HUES6 (cell line): ENCODE data around the gene TMCO4.
A peak's percentile ranks its signal among the peaks of the same experiment; 100 is the strongest.
"Not testable (repeated sequence)": the region's sequence is repeated elsewhere in the genome, so short reads cannot be mapped to it uniquely, and the experiment has no call there.

ENCODE experiments used
- H3K27ac ChIP-seq: 2 replicates; pipeline ENCODE4 v1.7.0; 2013; ENCODE audit warnings: low read depth, mild to moderate bottlenecking, low read length, inconsistent platforms
- H3K27me3 ChIP-seq: 2 replicates; pipeline ENCODE4 v1.6.1; 2013; ENCODE audit warnings: low read length; ENCODE audit not compliant: control insufficient read depth, insufficient read depth
- H3K36me3 ChIP-seq: 2 replicates; pipeline ENCODE4 v1.6.1; 2013; ENCODE audit warnings: low read length; ENCODE audit not compliant: control insufficient read depth, insufficient read depth
- H3K4me1 ChIP-seq: 2 replicates; pipeline ENCODE4 v1.6.1; 2013; ENCODE audit warnings: low read length; ENCODE audit not compliant: control insufficient read depth, insufficient read depth
- H3K4me3 ChIP-seq: 2 replicates; pipeline ENCODE4 v1.5.1; 2013; ENCODE audit warnings: low read depth, low read length
- H3K9ac ChIP-seq: one replicate; pipeline ENCODE4 v1.6.1; 2013; ENCODE audit warnings: mild to moderate bottlenecking, low read length
- H3K9me3 ChIP-seq: 2 replicates; pipeline ENCODE4 v1.6.1; 2013; ENCODE audit warnings: low read depth, low read length; ENCODE audit not compliant: control insufficient read depth, insufficient read depth

Gene TMCO4

GRCh38 chr1:19643602-19644394, 155.9 kb downstream of the TMCO4 start, which contains the start of gene NBL1:
TSS of gene NBL1 (plus strand) at chr1:19644311. CDS start at chr1:19655031, 10,720 bp downstream.
- peaks cover 51% of the 10 kb centered on the region for H3K27me3 ChIP-seq
- H3K36me3 ChIP-seq, result no peaks in the 10 kb centered on the region
- peak within 1 kb of the TSS; percentile 78 for H3K9ac ChIP-seq
- peaks cover 29% of the 10 kb centered on the region for H3K4me1 ChIP-seq
- H3K4me3 ChIP-seq, result peak within 1 kb of the TSS; percentile 95
- no peak within 1 kb of the TSS for H3K27ac ChIP-seq
- H3K9me3 ChIP-seq, result no peaks in the 10 kb centered on the region

- no peak overlapping the region for H3K27ac ChIP-seq
- no peaks in the 10 kb centered on the region for H3K36me3 ChIP-seq
- H3K9me3 ChIP-seq, result no peaks in the 10 kb centered on the region
- H3K4me1 ChIP-seq, result peaks cover 29% of the 10 kb centered on the region
- H3K4me3 ChIP-seq, result peak overlapping the region; percentile 95
- no peak overlapping the region for H3K9ac ChIP-seq
- H3K27me3 ChIP-seq, result peaks cover 51% of the 10 kb centered on the region
Observed at GRCh38 chr1:19643121-19643520, 156.6 kb downstream of the TMCO4 start.

GRCh38 chr1:19640363-19641316, 159.1 kb downstream of the TMCO4 start:
- Histone ChIP-seq H3K4me1 (peaks cover 25% of the 10 kb centered on the region), H3K36me3 (no peaks in the 10 kb centered on the region), H3K27me3 (peaks cover 42% of the 10 kb centered on the region), H3K4me3 (no peak overlapping the region), H3K9ac (no peak overlapping the region), H3K9me3 (no peaks in the 10 kb centered on the region), H3K27ac (no peak overlapping the region)

GRCh38 chr1:19639999-19640362, 159.7 kb downstream of the TMCO4 start:
- Histone ChIP-seq H3K27ac (no peak overlapping the region), H3K4me1 (peaks cover 19% of the 10 kb centered on the region), H3K27me3 (peaks cover 35% of the 10 kb centered on the region), H3K4me3 (no peak overlapping the region), H3K9ac (no peak overlapping the region), H3K9me3 (no peaks in the 10 kb centered on the region), H3K36me3 (no peaks in the 10 kb centered on the region)

GRCh38 chr1:19639228-19639627, 160.5 kb downstream of the TMCO4 start:
- not testable (repeated sequence) for H3K36me3 ChIP-seq, H3K9me3 ChIP-seq, H3K27ac ChIP-seq, H3K9ac ChIP-seq, H3K4me3 ChIP-seq
- Histone ChIP-seq H3K27me3 (peaks cover 29% of the 10 kb centered on the region), H3K4me1 (peaks cover 19% of the 10 kb centered on the region)

- H3K27me3 ChIP-seq, result peaks cover 16% of the 10 kb centered on the region
- H3K9ac ChIP-seq, result no peak overlapping the region
- no peaks in the 10 kb centered on the region for H3K9me3 ChIP-seq
- no peaks in the 10 kb centered on the region for H3K36me3 ChIP-seq
- no peak overlapping the region for H3K27ac ChIP-seq
- H3K4me3 ChIP-seq, result no peak overlapping the region
- peaks cover 12% of the 10 kb centered on the region for H3K4me1 ChIP-seq
Observed at GRCh38 chr1:19637606-19638005, 162.1 kb downstream of the TMCO4 start.

GRCh38 chr1:19636749-19637148, 163.0 kb downstream of the TMCO4 start:
- not testable (repeated sequence) for H3K4me3 ChIP-seq, H3K27ac ChIP-seq, H3K9ac ChIP-seq, H3K9me3 ChIP-seq, H3K27me3 ChIP-seq, H3K36me3 ChIP-seq
- H3K4me1 ChIP-seq, result peaks cover 12% of the 10 kb centered on the region

GRCh38 chr1:19636065-19636464, 163.7 kb downstream of the TMCO4 start:
- Histone ChIP-seq H3K4me1 (peaks cover 12% of the 10 kb centered on the region), H3K27ac (no peak overlapping the region), H3K9me3 (no peaks in the 10 kb centered on the region), H3K36me3 (no peaks in the 10 kb centered on the region), H3K4me3 (no peak overlapping the region), H3K27me3 (peaks cover 4% of the 10 kb centered on the region; the same call in 1 of the 2 replicates), H3K9ac (no peak overlapping the region)

GRCh38 chr1:19635646-19636045, 164.1 kb downstream of the TMCO4 start:
- Histone ChIP-seq H3K9ac (no peak overlapping the region), H3K4me1 (peaks cover 8% of the 10 kb centered on the region), H3K27me3 (no peaks in the 10 kb centered on the region), H3K27ac (no peak overlapping the region), H3K4me3 (no peak overlapping the region), H3K36me3 (no peaks in the 10 kb centered on the region), H3K9me3 (no peaks in the 10 kb centered on the region)

- H3K27me3 ChIP-seq, H3K9ac ChIP-seq, H3K4me3 ChIP-seq, H3K9me3 ChIP-seq, H3K36me3 ChIP-seq, H3K4me1 ChIP-seq, H3K27ac ChIP-seq: not testable (repeated sequence)
Observed at GRCh38 chr1:19635064-19635463, 164.7 kb downstream of the TMCO4 start.

GRCh38 chr1:19633106-19633505, 166.6 kb downstream of the TMCO4 start:
- Histone ChIP-seq H3K4me1 (peaks cover 8% of the 10 kb centered on the region), H3K9ac (no peak overlapping the region), H3K9me3 (no peaks in the 10 kb centered on the region), H3K36me3 (no peaks in the 10 kb centered on the region), H3K4me3 (no peak overlapping the region), H3K27me3 (no peaks in the 10 kb centered on the region), H3K27ac (no peak overlapping the region)
